DND-41 (cell line): ENCODE measurements around the gene HDDC2.

ENCODE experiments used
- CTCF ChIP-seq: IDR thresholded peaks from 2 replicates; pipeline ENCODE4 v1.5.1; 2012; ENCODE audit warnings: borderline replicate concordance, low read length, moderate library complexity, mild to moderate bottlenecking; ENCODE audit not compliant: poor library complexity, severe bottlenecking; ENCODE audit errors: extremely low read depth
- EZH2 ChIP-seq: IDR thresholded peaks from 3 replicates; pipeline ENCODE4 v1.6.1; 2012; ENCODE audit warnings: borderline replicate concordance, low read depth, mild to moderate bottlenecking, moderate library complexity, low read length, inconsistent platforms; ENCODE audit not compliant: severe bottlenecking

GRCh38 chr6:125273251-125273650 is 28.5 kb downstream of the HDDC2 start:
- TF ChIP-seq CTCF (no peak), EZH2 (no peak)
